Measurements from ENCODE around the gene PHLDA3. TPM values are rescaled to one million over a fixed set of nuclear protein-coding genes. Genes with fewer than 3 reads are reported as not detected.

Gene PHLDA3
- polyA plus RNA-seq, 2 of the 4 experiments (the other 2 are of a cell fraction), result 40.5 to 91.1 TPM

DNA sequence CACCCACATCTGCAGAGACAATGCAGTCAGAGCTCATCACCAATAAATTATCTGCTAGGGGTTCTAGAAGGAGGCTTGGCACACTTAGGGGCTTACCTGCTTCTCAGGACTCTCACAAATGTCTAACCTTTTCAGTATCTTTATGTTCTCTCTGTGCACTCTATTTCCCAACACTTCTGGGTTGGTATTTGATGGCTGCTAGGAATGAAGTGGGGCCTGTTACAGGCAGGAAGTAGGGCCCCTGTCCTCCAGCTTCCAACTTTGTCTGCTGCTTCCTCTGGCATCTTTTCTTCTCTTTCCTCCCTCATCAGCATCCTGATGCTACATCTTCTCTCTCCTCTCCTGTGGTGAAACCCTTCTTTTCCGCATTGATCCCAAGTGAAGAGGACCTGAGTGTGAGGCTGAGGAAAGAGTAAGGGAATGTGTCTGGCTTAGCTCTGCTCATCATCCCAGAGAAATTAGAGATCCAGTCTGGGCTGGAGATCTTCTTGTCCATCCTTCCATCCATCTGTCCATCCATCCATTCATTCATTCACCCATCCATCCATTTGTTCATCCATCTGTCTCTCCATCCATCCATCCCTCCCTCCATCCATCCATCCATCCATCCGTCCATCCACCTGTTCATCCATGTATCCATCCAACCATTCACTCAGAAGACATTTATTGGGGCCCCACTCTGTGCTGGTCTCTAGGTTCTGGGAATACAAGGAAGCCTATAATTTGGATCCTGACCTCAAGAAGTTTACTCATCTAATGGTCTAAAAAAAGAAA is 40.8 kb upstream of the PHLDA3 start:
- POLR2A ChIA-PET, result interaction anchor here (3.9 kb wide), 1 partner anchor 28 kb away, joined by 19 read pairs; no protein-coding TSS in a partner anchor
- H3K9me3 ChIP-seq, result no peaks in the 10 kb centered on the region
- no peak for FAIRE-seq
- DNase-seq (ENCODE audit: low read depth in 1 of 2, low spot score in 1 of 2), result no peak
- H3K27ac ChIP-seq, result no peak overlapping the region
- no peak for TF ChIP-seq FOSL2 (IDR thresholded peaks at IDR 0.05)
- no peak for TF ChIP-seq FOSL2 (CRISPR knock-in tag; IDR thresholded peaks at IDR 0.05)
- no peak for TF ChIP-seq JUN (IDR thresholded peaks at IDR 0.05)
- TF ChIP-seq, protein P1, sequence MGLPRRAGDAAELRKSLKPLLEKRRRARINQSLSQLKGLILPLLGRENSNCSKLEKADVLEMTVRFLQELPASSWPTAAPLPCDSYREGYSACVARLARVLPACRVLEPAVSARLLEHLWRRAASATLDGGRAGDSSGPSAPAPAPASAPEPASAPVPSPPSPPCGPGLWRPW (IDR thresholded peaks at IDR 0.05), result no peak
- TF ChIP-seq EP300 (IDR thresholded peaks at IDR 0.05), result no peak
- TF ChIP-seq, protein P2, sequence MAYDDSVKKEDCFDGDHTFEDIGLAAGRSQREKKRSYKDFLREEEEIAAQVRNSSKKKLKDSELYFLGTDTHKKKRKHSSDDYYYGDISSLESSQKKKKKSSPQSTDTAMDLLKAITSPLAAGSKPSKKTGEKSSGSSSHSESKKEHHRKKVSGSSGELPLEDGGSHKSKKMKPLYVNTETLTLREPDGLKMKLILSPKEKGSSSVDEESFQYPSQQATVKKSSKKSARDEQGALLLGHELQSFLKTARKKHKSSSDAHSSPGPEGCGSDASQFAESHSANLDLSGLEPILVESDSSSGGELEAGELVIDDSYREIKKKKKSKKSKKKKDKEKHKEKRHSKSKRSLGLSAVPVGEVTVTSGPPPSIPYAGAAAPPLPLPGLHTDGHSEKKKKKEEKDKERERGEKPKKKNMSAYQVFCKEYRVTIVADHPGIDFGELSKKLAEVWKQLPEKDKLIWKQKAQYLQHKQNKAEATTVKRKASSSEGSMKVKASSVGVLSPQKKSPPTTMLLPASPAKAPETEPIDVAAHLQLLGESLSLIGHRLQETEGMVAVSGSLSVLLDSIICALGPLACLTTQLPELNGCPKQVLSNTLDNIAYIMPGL (CRISPR knock-in tag; IDR thresholded peaks at IDR 0.05; ENCODE audit: borderline replicate concordance), result no peak
- no peak for TF ChIP-seq CEBPB (IDR thresholded peaks at IDR 0.05)
- no peak for TF ChIP-seq EHF (CRISPR knock-in tag; IDR thresholded peaks at IDR 0.05)
- TF ChIP-seq SREBF2 (IDR thresholded peaks at IDR 0.05), result no peak
- TF ChIP-seq HEYL (CRISPR knock-in tag; IDR thresholded peaks at IDR 0.05), result no peak
- TF ChIP-seq SMC3 (IDR thresholded peaks at IDR 0.05), result no peak
- TF ChIP-seq FOSB (CRISPR knock-in tag; IDR thresholded peaks at IDR 0.05), result no peak
- no peak for TF ChIP-seq BHLHE40 (IDR thresholded peaks at IDR 0.05; ENCODE audit: low read depth, low read length)
- no peak for TF ChIP-seq JUNB (IDR thresholded peaks at IDR 0.05)
- no peak for TF ChIP-seq ESRRA (IDR thresholded peaks at IDR 0.05; ENCODE audit: borderline replicate concordance, low read length)
- CTCF ChIA-PET, result interaction anchor here (1.2 to 49.4 kb wide), 5 partner anchors 17 to 76 kb away, joined by 3 to 1452 read pairs (median 94); partner anchors contain the start of gene CSRP1
- no peak overlapping the region for H3K4me3 ChIP-seq
- H3K4me2 ChIP-seq, result no peak overlapping the region
- ATAC-seq, result no peak
- WGBS (ENCODE audit: missing lambda C conversion rate), result 86% methylated on average over 2 of the region's 2 CpGs
- peaks cover 44% of the 10 kb centered on the region for H3K4me1 ChIP-seq

GRCh38 chr1:201508809-201509208 is 39.8 kb upstream of the PHLDA3 start:
- DNase-seq (ENCODE audit: low read depth in 1 of 2, low spot score in 1 of 2), result no peak
- ChIA-PET CTCF (interaction anchor here (2.0 to 49.4 kb wide), 5 partner anchors 18 to 99 kb away, joined by 4 to 1452 read pairs (median 94); partner anchors contain the start of gene CSRP1), POLR2A (interaction anchor here (3.9 kb wide), 1 partner anchor 27 kb away, joined by 19 read pairs; no protein-coding TSS in a partner anchor)
- H3K4me1 ChIP-seq, result peaks cover 54% of the 10 kb centered on the region
- H3K4me3 ChIP-seq, result no peak overlapping the region
- H3K9me3 ChIP-seq, result no peaks in the 10 kb centered on the region
- no peak overlapping the region for H3K4me2 ChIP-seq
- WGBS (ENCODE audit: missing lambda C conversion rate), result 81% methylated on average over 2 of the region's 2 CpGs
- TF ChIP-seq USF2 (IDR thresholded peaks at IDR 0.05), result no peak
- TF ChIP-seq NR3C1 (IDR thresholded peaks at IDR 0.05), result no peak
- TF ChIP-seq, protein P2 (CRISPR knock-in tag; IDR thresholded peaks at IDR 0.05; ENCODE audit: borderline replicate concordance), result no peak
- TF ChIP-seq ZFP36 (IDR thresholded peaks at IDR 0.05; ENCODE audit: borderline replicate concordance, partially characterized antibody), result no peak
- TF ChIP-seq CEBPB (IDR thresholded peaks at IDR 0.05), result no peak
- no peak for TF ChIP-seq NFE2L2 (conservative IDR thresholded peaks at IDR 0.05; ENCODE audit: low read length)
- TF ChIP-seq, protein P3, sequence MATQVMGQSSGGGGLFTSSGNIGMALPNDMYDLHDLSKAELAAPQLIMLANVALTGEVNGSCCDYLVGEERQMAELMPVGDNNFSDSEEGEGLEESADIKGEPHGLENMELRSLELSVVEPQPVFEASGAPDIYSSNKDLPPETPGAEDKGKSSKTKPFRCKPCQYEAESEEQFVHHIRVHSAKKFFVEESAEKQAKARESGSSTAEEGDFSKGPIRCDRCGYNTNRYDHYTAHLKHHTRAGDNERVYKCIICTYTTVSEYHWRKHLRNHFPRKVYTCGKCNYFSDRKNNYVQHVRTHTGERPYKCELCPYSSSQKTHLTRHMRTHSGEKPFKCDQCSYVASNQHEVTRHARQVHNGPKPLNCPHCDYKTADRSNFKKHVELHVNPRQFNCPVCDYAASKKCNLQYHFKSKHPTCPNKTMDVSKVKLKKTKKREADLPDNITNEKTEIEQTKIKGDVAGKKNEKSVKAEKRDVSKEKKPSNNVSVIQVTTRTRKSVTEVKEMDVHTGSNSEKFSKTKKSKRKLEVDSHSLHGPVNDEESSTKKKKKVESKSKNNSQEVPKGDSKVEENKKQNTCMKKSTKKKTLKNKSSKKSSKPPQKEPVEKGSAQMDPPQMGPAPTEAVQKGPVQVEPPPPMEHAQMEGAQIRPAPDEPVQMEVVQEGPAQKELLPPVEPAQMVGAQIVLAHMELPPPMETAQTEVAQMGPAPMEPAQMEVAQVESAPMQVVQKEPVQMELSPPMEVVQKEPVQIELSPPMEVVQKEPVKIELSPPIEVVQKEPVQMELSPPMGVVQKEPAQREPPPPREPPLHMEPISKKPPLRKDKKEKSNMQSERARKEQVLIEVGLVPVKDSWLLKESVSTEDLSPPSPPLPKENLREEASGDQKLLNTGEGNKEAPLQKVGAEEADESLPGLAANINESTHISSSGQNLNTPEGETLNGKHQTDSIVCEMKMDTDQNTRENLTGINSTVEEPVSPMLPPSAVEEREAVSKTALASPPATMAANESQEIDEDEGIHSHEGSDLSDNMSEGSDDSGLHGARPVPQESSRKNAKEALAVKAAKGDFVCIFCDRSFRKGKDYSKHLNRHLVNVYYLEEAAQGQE (IDR thresholded peaks at IDR 0.05), result no peak
- TF ChIP-seq EHMT2 (IDR thresholded peaks at IDR 0.05; ENCODE audit: low read depth), result no peak
- TF ChIP-seq CBX8 (IDR thresholded peaks at IDR 0.05), result no peak
- TF ChIP-seq RFX5 (IDR thresholded peaks at IDR 0.05), result no peak
- FAIRE-seq, result no peak
- H3K27ac ChIP-seq, result no peak overlapping the region
- no peak for ATAC-seq

All from A549 (cell line).